ENCODE data around the gene DQX1. TPM values are rescaled to one million over a fixed set of nuclear protein-coding genes. Genes with fewer than 3 reads are reported as not detected.
A peak's percentile ranks its signal among the peaks of the same experiment; 100 is the strongest.

DQX1 gene
- total and polyA plus RNA-seq, 9 of the 15 experiments (the other 6 are each of a cell fraction or from before 2014, with no cell fraction given), result 0.04 to 0.38 (median 0.18) TPM; not detected in 1

- no peak; the same call in 1 of the 2 replicates for TF ChIP-seq ZNF431 (CRISPR knock-in tag; IDR thresholded peaks at IDR 0.05)
- TF ChIP-seq NUFIP1 (IDR thresholded peaks at IDR 0.05; ENCODE audit: partially characterized antibody), result no peak
- no peak for TF ChIP-seq MTA2 (IDR thresholded peaks at IDR 0.05; ENCODE audit: low read depth)
- TF ChIP-seq IRF2 (CRISPR knock-in tag; IDR thresholded peaks at IDR 0.05), result no peak
- no peak for TF ChIP-seq ZNF696 (CRISPR knock-in tag; conservative IDR thresholded peaks at IDR 0.05)
- TF ChIP-seq ZNF263 (CRISPR knock-in tag; IDR thresholded peaks at IDR 0.05; ENCODE audit: borderline replicate concordance), result no peak; the same call in 1 of the 2 replicates
- TF ChIP-seq LCOR (CRISPR knock-in tag; IDR thresholded peaks at IDR 0.05), result no peak
- TF ChIP-seq ELF2 (CRISPR knock-in tag; IDR thresholded peaks at IDR 0.05), result 0 out of 2 replicates have a peak, but pooled peaks have one; percentile 53
- TF ChIP-seq ZBTB43 (CRISPR knock-in tag; IDR thresholded peaks at IDR 0.05), result no peak
- TF ChIP-seq ARID2 (IDR thresholded peaks at IDR 0.05), result peak; percentile 36; the same call in 1 of the 2 replicates
- no peak; a peak in 1 of 4 replicates for TF ChIP-seq KDM4B (IDR thresholded peaks at IDR 0.05; ENCODE audit: borderline replicate concordance in 2 of 2, low read depth in 1 of 2)
- no peak for TF ChIP-seq EHMT2 (IDR thresholded peaks at IDR 0.05)
- TF ChIP-seq EGR1 (conservative IDR thresholded peaks at IDR 0.05), result no peak
- TF ChIP-seq KAT2B (IDR thresholded peaks at IDR 0.05; ENCODE audit: low read depth, low read length), result no peak
- no peak for TF ChIP-seq SRSF7 (optimal IDR thresholded peaks at IDR 0.05; ENCODE audit: low read depth, low read length)
- peak; percentile 51; the same call in 1 of the 2 replicates for TF ChIP-seq USF1 (CRISPR knock-in tag; IDR thresholded peaks at IDR 0.05)
- TF ChIP-seq LEF1 (IDR thresholded peaks at IDR 0.05), result peak; percentile 65
- TF ChIP-seq YBX1 (IDR thresholded peaks at IDR 0.05), result no peak
- peak in 1 of 2 experiments; percentile 68; a peak in 1 of 3 replicates for TF ChIP-seq CBX3 (IDR thresholded peaks at IDR 0.05; ENCODE audit: borderline replicate concordance in 1 of 2, low read length in 2 of 2)
- no peak for TF ChIP-seq TCF7 (IDR thresholded peaks at IDR 0.05; ENCODE audit: borderline replicate concordance)
- TF ChIP-seq ZNF23 (CRISPR knock-in tag; IDR thresholded peaks at IDR 0.05), result no peak
- 0 out of 2 replicates have a peak, but pooled peaks have one; percentile 20 for TF ChIP-seq NBN (IDR thresholded peaks at IDR 0.05; ENCODE audit: low read depth)
- TF ChIP-seq HDAC2 (IDR thresholded peaks at IDR 0.05), result peak; percentile 19; the same call in 1 of the 2 replicates
- no peak for TF ChIP-seq CGGBP1 (CRISPR knock-in tag; IDR thresholded peaks at IDR 0.05)
- no peak for TF ChIP-seq FOXK1 (CRISPR knock-in tag; IDR thresholded peaks at IDR 0.05; ENCODE audit: borderline replicate concordance)
- TF ChIP-seq ZNF551 (CRISPR knock-in tag; IDR thresholded peaks at IDR 0.05), result no peak
- peak; percentile 64 for TF ChIP-seq ATF7 (IDR thresholded peaks at IDR 0.05)
- no peak for TF ChIP-seq ZNF668 (CRISPR knock-in tag; IDR thresholded peaks at IDR 0.05)
- no peak for TF ChIP-seq CHCHD3 (CRISPR knock-in tag; IDR thresholded peaks at IDR 0.05)
- no peak for TF ChIP-seq ZSCAN32 (CRISPR knock-in tag; IDR thresholded peaks at IDR 0.05)
- TF ChIP-seq ATF1 (CRISPR knock-in tag; IDR thresholded peaks at IDR 0.05), result no peak
- TF ChIP-seq ATF1 (tag; IDR thresholded peaks at IDR 0.05), result peak; percentile 57
These were observed 23.1 kb downstream of the DQX1 start (continued) for GRCh38 chr2:74502720-74503505.

Data from K562 (cell line).